Urothelium cell line (cell line): ENCODE measurements around the gene ZNF333.
"Not testable (repeated sequence)": the region's sequence is repeated elsewhere in the genome, so short reads cannot be mapped to it uniquely, and the experiment has no call there.

ENCODE experiments used
- DNase-seq: peaks from one replicate; pipeline ENCODE4 v3.0.0; 2011; ENCODE audit warnings: low spot score, mixed read lengths
- FAIRE-seq: peaks from 2 replicates; lab custom pipeline; 2011; peaks lifted over from hg19 to GRCh38; lab: Jason Lieb, UNC

Gene ZNF333

GRCh38 chr19:14765841-14766240 is 76.0 kb downstream of the ZNF333 start:
- FAIRE-seq = not testable (repeated sequence)

GRCh38 chr19:14767466-14767971 is 77.7 kb downstream of the ZNF333 start:
- DNase-seq = no peak
- FAIRE-seq = no peak

More at GRCh38 chr19:14765841-14766240, 76.0 kb downstream of the ZNF333 start:
- DNase-seq = not testable (repeated sequence)

GRCh38 chr19:14768001-14768400 is 78.2 kb downstream of the ZNF333 start:
- FAIRE-seq = no peak

GRCh38 chr19:14769201-14769600 is 79.4 kb downstream of the ZNF333 start:
- FAIRE-seq (no peak), DNase-seq (no peak)

More at GRCh38 chr19:14768001-14768400, 78.2 kb downstream of the ZNF333 start:
- DNase-seq = no peak

GRCh38 chr19:14770136-14770535 is 80.3 kb downstream of the ZNF333 start:
- no peak for DNase-seq
- no peak for FAIRE-seq

GRCh38 chr19:14770944-14771839 is 81.3 kb downstream of the ZNF333 start:
- no peak for FAIRE-seq
- no peak for DNase-seq

- FAIRE-seq = no peak
- DNase-seq = no peak
Observed at GRCh38 chr19:14772467-14772866, 82.6 kb downstream of the ZNF333 start.

GRCh38 chr19:14772995-14773394 is 83.1 kb downstream of the ZNF333 start:
- FAIRE-seq (no peak), DNase-seq (no peak)

GRCh38 chr19:14773722-14774121 is 83.9 kb downstream of the ZNF333 start:
- not testable (repeated sequence) for DNase-seq, FAIRE-seq

- DNase-seq (no peak), FAIRE-seq (no peak)
Observed at GRCh38 chr19:14774373-14774772, 84.5 kb downstream of the ZNF333 start.

- FAIRE-seq = not testable (repeated sequence)
Observed at GRCh38 chr19:14775326-14775725, 85.5 kb downstream of the ZNF333 start.

GRCh38 chr19:14775869-14776586 is 86.2 kb downstream of the ZNF333 start:
- FAIRE-seq (no peak), DNase-seq (no peak)

More at GRCh38 chr19:14775326-14775725, 85.5 kb downstream of the ZNF333 start:
- not testable (repeated sequence) for DNase-seq

GRCh38 chr19:14777645-14778044 is 87.8 kb downstream of the ZNF333 start:
- DNase-seq, FAIRE-seq: not testable (repeated sequence)

- DNase-seq, FAIRE-seq: not testable (repeated sequence)
Observed at GRCh38 chr19:14778110-14778845, 88.4 kb downstream of the ZNF333 start, which contains the start of gene ADGRE2. ADGRE2 (minus strand) TSS chr19:14778560; CDS start chr19:14776756, 1,804 bp downstream.

GRCh38 chr19:14779151-14779550 is 89.3 kb downstream of the ZNF333 start:
- DNase-seq (no peak), FAIRE-seq (no peak)

GRCh38 chr19:14780622-14781225 is 90.9 kb downstream of the ZNF333 start:
- DNase-seq, FAIRE-seq: not testable (repeated sequence)

- not testable (repeated sequence) for DNase-seq, FAIRE-seq
Observed at GRCh38 chr19:14781713-14782536, 92.1 kb downstream of the ZNF333 start.

GRCh38 chr19:14782626-14783409 is 93.0 kb downstream of the ZNF333 start:
- DNase-seq (no peak), FAIRE-seq (no peak)
